ENCODE results near the gene AP4B1.

DNA sequence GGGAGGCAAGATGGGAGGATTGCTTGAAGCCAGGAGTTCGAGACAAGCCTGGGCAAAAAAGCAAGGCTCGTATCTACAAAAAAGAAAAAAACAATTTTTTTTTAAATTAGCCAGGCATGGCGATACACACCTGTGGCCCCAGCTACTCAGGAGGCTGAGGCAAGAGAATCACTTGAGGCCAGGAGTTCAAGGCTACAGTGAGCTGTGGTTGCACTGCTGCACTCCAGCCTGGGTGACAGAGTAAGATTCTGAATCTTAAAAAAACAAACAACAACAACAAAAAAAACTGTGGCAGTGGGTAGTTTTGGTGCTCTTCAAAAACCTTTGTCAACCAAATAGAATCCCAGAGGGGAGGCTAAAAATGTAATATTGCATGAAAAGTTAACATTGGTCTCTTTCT lies 33.8 kb downstream of the AP4B1 start:
- TF ChIP-seq, protein P1, sequence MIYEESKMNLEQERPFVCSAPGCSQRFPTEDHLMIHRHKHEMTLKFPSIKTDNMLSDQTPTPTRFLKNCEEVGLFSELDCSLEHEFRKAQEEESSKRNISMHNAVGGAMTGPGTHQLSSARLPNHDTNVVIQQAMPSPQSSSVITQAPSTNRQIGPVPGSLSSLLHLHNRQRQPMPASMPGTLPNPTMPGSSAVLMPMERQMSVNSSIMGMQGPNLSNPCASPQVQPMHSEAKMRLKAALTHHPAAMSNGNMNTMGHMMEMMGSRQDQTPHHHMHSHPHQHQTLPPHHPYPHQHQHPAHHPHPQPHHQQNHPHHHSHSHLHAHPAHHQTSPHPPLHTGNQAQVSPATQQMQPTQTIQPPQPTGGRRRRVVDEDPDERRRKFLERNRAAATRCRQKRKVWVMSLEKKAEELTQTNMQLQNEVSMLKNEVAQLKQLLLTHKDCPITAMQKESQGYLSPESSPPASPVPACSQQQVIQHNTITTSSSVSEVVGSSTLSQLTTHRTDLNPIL (CRISPR knock-in tag; IDR thresholded peaks at IDR 0.05; ENCODE audit: low read depth) = no peak
- TF ChIP-seq, protein P2, sequence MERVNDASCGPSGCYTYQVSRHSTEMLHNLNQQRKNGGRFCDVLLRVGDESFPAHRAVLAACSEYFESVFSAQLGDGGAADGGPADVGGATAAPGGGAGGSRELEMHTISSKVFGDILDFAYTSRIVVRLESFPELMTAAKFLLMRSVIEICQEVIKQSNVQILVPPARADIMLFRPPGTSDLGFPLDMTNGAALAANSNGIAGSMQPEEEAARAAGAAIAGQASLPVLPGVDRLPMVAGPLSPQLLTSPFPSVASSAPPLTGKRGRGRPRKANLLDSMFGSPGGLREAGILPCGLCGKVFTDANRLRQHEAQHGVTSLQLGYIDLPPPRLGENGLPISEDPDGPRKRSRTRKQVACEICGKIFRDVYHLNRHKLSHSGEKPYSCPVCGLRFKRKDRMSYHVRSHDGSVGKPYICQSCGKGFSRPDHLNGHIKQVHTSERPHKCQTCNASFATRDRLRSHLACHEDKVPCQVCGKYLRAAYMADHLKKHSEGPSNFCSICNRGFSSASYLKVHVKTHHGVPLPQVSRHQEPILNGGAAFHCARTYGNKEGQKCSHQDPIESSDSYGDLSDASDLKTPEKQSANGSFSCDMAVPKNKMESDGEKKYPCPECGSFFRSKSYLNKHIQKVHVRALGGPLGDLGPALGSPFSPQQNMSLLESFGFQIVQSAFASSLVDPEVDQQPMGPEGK (CRISPR knock-in tag; IDR thresholded peaks at IDR 0.05; ENCODE audit: borderline replicate concordance) = no peak
- no peak for TF ChIP-seq PPARA (CRISPR knock-in tag; IDR thresholded peaks at IDR 0.05; ENCODE audit: borderline replicate concordance)
- no peak for TF ChIP-seq SNAI2 (CRISPR knock-in tag; IDR thresholded peaks at IDR 0.05)

Measured in SK-N-SH treated with all-trans-retinoic acid at 6 μM for 48 hours (cell line).